Brain microvascular endothelial cell (primary cell): ENCODE data around the gene CD274.
A peak's percentile ranks its signal among the peaks of the same experiment; 100 is the strongest.
"Not testable (repeated sequence)": the region's sequence is repeated elsewhere in the genome, so short reads cannot be mapped to it uniquely, and the experiment has no call there.

Source experiments
- DNase-seq: peaks from one replicate; pipeline ENCODE4 v3.0.0-alpha.2; 2020
- H3K27ac ChIP-seq: fragments of 250-450 bp; sonication (Bioruptor Pico); 2 replicates; pipeline ENCODE4 v1.5.1; 2020; ENCODE audit warnings: mild to moderate bottlenecking, moderate library complexity
- H3K27me3 ChIP-seq: fragments of 250-450 bp; sonication (Bioruptor Pico); replicated peaks from 2 replicates; pipeline ENCODE4 v1.5.1; 2020; ENCODE audit warnings: mild to moderate bottlenecking
- H3K36me3 ChIP-seq: fragments of 250-450 bp; sonication (Bioruptor Pico); replicated peaks from 2 replicates; pipeline ENCODE4 v1.5.1; 2020; ENCODE audit warnings: mild to moderate bottlenecking
- H3K4me3 ChIP-seq: 2 replicates; pipeline ENCODE4 v1.5.1; 2011; ENCODE audit warnings: low read depth, mild to moderate bottlenecking, control low read depth, low read length, moderate library complexity
- CTCF ChIP-seq: IDR thresholded peaks from 2 replicates; pipeline ENCODE4 v1.5.1; 2011; ENCODE audit warnings: low read depth, mild to moderate bottlenecking, moderate library complexity, low read length, control low read depth, inconsistent platforms; ENCODE audit errors: missing control alignments
- in situ Hi-C: cut with HindIII; loops from 2 replicates; pipeline ENCODE4 v1.10.0; 2017; ENCODE audit warnings: low sequenced_read_pairs, low pct_ligation_motif_present

CD274 gene

GRCh38 chr9:5453673-5454072, 3.3 kb downstream of the CD274 start:
- no peak overlapping the region for H3K4me3 ChIP-seq
- in situ Hi-C loops, result no loop called here

GRCh38 chr9:5455181-5455580, 4.8 kb downstream of the CD274 start:
- DNase-seq, result peak; percentile 32

More at GRCh38 chr9:5453673-5454072, 3.3 kb downstream of the CD274 start:
- no peaks in the 10 kb centered on the region for H3K27me3 ChIP-seq
- DNase-seq, result no peak
- no peak for TF ChIP-seq CTCF
- no peak overlapping the region for H3K27ac ChIP-seq
- no peaks in the 10 kb centered on the region for H3K36me3 ChIP-seq

GRCh38 chr9:5459289-5459829, 9.0 kb downstream of the CD274 start:
- Histone ChIP-seq H3K4me3 (no peak overlapping the region), H3K27ac (no peak overlapping the region), H3K36me3 (no peaks in the 10 kb centered on the region), H3K27me3 (no peaks in the 10 kb centered on the region)
- TF ChIP-seq CTCF, result no peak
- in situ Hi-C loops, result no loop called here
- DNase-seq, result no peak

More at GRCh38 chr9:5455181-5455580, 4.8 kb downstream of the CD274 start:
- TF ChIP-seq CTCF, result no peak
- Histone ChIP-seq H3K27ac (no peak overlapping the region), H3K4me3 (no peak overlapping the region), H3K27me3 (no peaks in the 10 kb centered on the region), H3K36me3 (no peaks in the 10 kb centered on the region)
- in situ Hi-C loops, result no loop called here

- Histone ChIP-seq H3K4me3 (no peak overlapping the region), H3K36me3 (no peaks in the 10 kb centered on the region), H3K27me3 (no peaks in the 10 kb centered on the region), H3K27ac (no peak overlapping the region)
- in situ Hi-C loops, result no loop called here
- DNase-seq, result no peak
- no peak for TF ChIP-seq CTCF
These were observed 9.8 kb downstream of the CD274 start for GRCh38 chr9:5460157-5460556.

- in situ Hi-C loops, H3K27ac ChIP-seq, DNase-seq, H3K36me3 ChIP-seq, H3K4me3 ChIP-seq, H3K27me3 ChIP-seq: not testable (repeated sequence)
These were observed 14.5 kb downstream of the CD274 start for GRCh38 chr9:5464831-5465330.

- Histone ChIP-seq H3K36me3 (no peaks in the 10 kb centered on the region), H3K27ac (no peak overlapping the region), H3K27me3 (no peaks in the 10 kb centered on the region), H3K4me3 (no peak overlapping the region)
- no peak for DNase-seq
- in situ Hi-C loops, result no loop called here
- TF ChIP-seq CTCF, result no peak
These were observed 15.7 kb downstream of the CD274 start for GRCh38 chr9:5466005-5466404.
